HG02870 (cell line): ENCODE data around the gene PROCA1.
"Not testable (repeated sequence)": the region's sequence is repeated elsewhere in the genome, so short reads cannot be mapped to it uniquely, and the experiment has no call there.

Experiments used
- ATAC-seq: cut with Tn5 transposase; IDR thresholded peaks from one replicate; pipeline ENCODE4 v1.9.1; 2021; ENCODE audit warnings: mild to moderate bottlenecking, moderate library complexity; ENCODE audit not compliant: unreplicated experiment

PROCA1 gene

DNA sequence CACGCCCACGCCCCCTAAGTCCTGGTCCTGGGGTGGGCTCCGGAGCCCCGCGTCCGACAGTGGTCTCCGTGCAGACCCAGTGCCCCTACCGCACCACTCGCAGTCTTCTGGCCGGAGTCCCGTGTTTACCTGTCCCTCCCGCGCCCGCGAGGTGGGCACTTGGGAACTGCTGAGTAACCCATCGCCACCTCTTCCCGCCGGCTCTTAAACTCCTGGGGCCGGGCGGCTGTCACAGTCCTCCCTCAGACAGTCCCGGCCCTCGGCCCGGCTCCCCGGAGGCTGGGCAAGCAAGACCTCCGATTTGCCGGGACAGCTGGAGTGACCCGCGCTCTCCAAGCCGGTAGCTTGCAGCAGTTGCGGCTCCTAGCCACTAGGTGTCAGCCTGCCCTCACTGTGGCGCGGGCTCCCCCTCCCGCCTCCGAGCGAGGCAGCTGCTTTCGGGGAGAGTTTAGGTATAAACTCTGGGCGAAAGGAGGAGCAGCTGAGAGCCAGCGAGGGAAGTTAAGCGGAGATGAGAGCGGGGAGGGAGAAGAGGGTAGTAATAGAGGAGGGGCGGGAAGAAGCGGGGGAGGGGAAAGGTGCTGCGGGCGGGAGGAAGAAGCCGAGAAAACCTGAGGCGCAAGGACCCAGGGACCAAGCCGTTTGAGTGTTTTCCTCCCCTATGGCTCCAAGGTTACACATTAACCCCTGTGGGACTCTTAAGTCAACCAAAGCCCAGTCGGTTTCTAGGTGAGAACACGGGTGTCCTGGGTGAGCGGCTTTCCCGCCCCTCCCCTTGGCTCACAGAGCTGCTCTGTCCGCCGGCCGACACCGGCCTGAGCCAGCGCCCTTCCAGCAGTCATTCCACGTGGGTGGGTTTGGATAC, 15.2 kb upstream of the PROCA1 start:
- ATAC-seq: peak; percentile 34

DNA sequence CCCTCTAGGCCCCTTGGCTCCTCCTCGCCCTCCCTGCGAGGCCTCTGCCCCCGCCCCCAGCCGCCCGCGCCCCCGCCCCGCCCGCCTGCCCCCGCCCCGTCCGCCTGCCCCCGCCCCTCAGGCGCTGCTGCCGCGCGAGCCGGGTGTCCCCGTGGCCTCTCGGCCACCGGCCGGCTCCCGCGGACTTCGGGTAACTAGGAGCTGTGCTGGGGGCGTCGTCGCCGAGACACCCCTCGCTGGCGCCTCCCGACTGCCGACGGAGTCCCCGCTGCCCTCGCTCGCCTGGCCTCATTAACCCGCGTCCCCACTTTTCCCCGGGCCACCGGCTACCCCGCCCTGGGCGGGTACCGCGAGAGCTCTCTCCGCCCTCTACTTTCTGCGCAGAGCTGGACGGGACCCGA, 14.5 kb upstream of the PROCA1 start, which contains the start of gene TLCD1:
Gene TLCD1 (minus strand): TSS at position 8 of the 401 bp plus-strand sequence. CDS start 136 bp downstream, outside the sequence.
- ATAC-seq: peak; percentile 15

DNA sequence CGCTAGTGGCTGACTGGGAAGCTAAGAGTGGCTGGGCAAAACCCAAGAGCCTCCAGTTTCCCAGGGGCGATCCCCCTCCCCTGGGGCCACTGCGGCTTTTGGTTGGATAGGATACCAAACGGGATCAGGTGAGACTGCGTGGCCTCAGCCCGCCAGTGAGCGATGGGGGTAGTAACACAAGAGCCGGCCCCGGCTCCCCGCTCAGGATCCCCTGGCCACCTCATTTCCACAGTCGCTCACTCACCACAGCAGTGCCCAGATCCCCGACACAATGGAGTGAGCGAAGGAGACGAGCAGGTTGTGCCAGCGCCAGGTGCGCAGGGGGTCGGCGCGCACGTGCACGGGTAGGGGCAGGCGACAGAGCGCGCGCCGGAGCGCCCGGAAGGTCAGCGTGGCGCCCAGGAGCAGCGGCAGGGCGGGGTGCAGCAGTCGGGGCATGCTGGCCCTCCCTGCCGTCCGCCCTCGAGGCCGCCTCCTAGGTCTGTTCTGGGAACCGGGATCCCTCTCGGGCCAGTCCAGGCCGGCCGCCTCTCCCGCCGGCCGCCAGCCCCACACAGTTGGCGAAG, 14.1 kb upstream of the PROCA1 start:
- no peak for ATAC-seq

GRCh38 chr17:28725166-28725659, 13.5 kb upstream of the PROCA1 start:
- no peak for ATAC-seq

DNA sequence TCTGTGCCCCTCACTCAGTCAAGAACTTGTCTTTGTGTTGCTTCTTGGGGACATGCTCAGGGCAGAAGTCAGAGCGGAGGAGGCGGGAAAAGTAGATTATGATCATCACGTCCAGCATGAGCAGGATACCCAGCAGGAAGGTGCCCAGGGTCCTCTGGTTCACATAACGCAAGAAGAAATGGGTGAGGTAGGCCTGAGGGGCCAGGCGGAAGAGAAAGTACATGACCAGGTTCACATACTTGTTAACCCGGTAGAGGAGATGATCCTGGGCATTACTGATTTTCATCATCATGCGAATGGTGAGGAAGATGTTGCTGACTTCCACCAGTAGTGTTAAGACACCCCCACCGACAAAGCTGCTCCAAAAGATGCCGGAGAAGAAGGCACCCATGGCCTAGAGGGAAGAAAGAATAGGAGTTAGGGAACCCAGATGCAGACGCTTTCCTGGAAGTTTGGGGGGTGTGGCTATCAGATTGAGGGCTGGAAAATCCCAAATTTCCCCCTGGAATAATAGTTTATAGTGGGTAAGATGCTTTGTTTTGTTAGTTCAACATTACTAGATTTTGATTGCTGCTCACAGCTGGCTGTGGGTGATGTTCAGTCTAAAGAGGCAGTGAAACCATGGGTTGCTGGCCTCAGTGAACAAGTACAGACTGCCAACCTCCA, 12.9 kb upstream of the PROCA1 start:
- no peak for ATAC-seq

GRCh38 chr17:28723836-28724499, 12.3 kb upstream of the PROCA1 start:
- not testable (repeated sequence) for ATAC-seq

DNA sequence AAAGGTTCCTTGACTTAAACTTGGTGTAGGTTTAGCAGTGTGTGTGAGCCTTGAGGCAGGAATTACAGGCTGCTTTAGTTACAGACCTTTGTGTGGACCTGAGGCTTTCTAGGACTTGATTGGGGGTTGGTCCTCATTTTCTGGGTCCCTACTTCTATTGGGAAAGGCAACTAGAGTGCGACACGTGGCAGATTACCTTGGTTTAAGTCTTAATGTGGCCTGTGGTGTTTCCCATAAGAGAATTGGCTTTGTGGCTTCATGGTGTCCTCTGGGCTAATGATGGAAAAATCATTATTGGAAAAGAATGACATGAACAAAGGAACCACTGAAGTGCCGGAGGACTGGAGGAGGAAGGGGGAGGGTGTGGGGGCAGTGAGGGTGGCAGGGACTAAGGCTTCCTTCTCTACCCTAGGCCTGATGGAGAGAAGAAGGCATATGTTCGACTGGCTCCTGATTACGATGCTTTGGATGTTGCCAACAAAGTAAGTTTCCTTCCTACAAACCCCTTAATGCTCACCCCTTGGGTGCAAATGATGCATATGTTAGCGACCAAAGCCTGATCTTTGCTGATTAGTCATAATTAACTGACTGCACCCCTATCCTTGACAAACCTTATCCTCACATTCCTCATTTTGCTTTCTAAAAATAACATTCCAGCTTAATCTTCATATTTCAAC, 11.6 kb upstream of the PROCA1 start:
- no peak for ATAC-seq

GRCh38 chr17:28722417-28723158, 10.9 kb upstream of the PROCA1 start:
- ATAC-seq: no peak

DNA sequence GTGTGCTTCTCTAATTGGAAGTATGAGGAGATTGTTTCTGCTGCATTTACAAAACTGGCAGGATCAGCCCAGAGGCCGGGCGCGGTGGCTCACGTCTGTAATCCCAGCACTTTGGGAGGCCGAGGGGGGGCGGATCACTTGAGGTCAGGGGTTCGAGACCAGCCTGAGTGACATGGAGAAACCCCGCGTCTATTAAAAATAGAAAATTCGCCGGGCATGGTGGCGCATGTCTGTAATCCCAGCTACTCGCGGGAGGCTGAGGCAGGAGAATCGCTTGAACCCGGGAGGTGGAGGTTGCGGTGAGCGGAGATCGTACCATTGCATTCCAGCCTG, 9.3 kb upstream of the PROCA1 start:
- ATAC-seq: not testable (repeated sequence)

GRCh38 chr17:28720247-28720996, 8.7 kb upstream of the PROCA1 start:
- no peak for ATAC-seq

DNA sequence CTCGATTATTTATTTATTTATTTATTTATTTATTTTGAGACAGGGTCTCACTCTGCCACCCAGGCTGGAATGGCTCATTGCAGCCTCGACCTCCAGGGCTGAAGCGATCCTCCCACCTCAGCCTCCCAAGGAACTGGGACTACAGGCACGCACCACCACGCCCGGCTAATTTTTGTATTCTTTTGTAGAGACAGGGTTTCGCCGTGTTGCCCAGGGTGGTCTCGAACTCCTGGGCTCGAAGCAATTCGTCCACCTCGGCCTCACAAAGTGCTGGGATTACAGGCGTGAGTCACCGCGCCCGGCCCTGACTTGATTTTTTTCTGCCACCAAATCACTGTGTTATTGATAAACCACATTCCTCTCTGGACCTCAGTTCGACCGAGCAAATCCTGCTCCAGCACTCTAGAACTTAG, 7.3 kb upstream of the PROCA1 start:
- no peak for ATAC-seq

DNA sequence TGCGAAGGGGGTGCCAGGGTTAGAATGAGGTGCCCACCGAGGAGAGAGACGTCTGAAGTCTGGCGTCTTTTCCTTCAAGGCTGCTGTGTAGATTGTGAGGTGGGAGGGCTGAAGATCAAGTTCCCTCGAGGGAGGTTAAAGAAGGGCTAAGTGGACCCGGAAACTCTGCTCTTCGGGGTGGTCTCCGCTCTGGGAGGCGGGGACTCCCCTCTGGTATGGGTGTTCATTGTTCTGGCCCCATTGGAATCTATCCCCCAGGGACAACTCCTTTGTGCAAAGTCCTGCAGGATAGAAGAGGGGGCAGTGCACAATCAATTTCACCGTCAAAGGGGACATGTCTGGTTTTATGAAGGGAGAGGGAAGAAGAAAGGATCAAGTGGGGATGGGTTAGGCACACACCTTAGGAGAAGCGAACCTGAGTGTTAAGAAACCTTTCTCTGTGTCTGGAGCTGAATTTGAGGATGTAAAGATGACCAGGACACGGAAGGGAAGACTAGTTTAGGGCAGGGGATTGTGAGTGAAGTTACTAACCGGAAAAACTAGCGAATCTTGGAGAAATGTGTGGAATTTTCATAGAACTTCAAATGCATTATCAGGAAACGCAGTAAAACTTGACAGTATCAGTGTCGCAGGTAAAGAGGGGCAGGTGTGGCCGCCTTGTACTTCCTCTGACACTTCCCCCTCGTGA, 6.8 kb upstream of the PROCA1 start:
- ATAC-seq: no peak

DNA sequence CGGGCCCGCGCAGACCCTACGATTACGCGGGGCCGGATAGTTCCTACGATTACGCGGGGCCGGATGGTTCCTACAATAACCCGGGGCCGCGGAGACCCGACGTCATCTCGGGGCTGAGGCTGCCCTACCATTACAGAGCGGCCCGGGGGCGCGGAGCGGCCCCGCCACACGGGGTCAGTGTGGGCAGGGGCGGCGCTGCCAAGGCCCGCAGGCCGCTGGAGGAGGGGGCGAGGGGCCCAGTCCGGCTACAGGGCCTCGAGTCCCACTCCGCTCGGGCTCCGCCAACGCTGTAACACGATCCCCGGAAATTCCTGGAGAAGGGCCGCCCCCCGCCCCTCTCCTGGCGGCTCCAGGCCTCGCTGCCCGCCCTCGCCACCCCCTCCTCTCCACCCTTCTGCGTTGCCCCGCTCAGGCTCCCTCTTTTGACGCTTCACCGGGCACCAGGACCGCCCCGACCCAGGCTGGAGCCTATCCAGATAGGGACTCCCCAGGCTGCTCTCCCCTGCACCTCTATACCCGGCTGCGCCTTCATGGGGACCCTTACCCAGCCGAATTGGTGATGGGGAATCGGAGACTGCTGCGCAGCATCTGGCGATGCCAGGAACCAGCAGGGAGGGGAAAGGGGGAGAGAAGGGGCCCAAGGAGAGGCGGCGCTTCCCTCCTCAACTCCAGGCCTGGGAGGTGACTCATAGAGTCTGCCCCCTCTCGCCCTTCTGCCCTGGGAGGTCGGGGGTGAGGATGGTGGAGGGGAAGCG, 6.1 kb upstream of the PROCA1 start, which contains the start of gene RAB34:
Gene RAB34 (minus strand): TSS at position 291 of the 755 bp plus-strand sequence. CDS start 602 bp downstream, outside the sequence.
- ATAC-seq: no peak

DNA sequence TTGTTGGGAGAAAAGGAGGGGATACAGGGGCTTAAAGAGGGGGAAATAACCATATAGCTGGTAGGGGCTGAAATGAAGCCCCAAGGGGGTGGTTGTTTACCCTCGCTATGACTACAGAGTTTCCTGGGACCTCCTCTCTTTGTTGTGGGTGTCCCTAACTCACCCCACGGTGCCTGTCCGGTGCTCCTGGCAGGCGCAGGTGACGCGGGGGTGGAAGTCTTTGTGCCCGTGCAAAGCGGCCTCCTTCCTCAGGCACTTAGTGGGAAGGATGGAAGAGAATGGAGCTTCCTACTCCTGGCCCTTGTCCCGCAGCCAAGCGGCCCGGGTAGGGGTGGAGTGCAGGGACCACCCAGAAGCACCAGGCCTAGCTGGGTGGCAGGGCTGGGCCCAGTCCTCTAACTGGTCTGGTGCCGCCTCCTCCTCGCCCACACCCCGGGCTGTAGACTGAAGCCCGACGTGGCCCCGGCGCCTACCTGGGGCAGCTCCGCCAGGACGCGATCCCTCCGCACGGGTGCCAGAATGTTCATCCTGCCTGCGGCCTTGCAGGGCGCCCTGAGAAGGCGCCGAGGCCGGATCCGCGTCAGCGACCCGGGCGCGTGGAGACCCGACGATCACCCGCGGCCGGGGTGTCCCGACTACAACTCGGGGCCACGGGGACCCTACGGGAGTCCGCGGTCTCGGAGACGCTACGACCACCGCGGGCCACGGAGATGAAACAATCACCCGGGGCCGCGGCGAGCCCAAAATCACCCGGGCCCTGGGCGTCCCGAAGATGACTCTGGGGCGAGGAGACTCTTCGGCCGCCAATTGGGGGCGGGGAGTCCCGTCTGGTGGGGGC, 5.3 kb upstream of the PROCA1 start:
- ATAC-seq: no peak

- ATAC-seq: no peak
These were observed 3.5 kb upstream of the PROCA1 start for GRCh38 chr17:28715217-28715616.

DNA sequence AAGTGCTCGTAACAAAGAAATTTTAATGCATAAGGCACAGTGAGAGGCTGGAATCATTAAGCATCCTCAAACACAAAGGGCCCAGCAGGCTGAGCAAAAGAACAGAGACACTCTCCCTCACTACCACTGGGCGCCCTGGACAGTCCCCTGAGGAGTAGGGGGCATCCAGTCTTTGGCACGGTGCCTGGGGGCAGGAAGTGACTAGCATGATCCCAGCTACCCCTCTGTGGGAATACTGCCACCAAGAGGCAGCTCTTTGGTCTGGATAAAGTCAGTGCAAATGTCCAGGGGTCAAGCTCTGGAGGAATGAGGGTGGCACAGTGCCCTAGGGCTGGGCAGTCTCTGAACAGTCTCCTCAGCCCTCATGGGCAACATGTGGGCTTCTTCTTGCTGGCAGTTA, 2.6 kb upstream of the PROCA1 start:
- ATAC-seq: no peak
